CD4-positive, alpha-beta T cell treated with Interleukin-6 for 4 hours (primary cell): Measurements from ENCODE around the gene PTRHD1.

Experiments used
- DNase-seq: peaks from one replicate; pipeline ENCODE4 v3.0.0-alpha.2; 2020; ENCODE audit warnings: mixed read lengths

PTRHD1 gene

DNA sequence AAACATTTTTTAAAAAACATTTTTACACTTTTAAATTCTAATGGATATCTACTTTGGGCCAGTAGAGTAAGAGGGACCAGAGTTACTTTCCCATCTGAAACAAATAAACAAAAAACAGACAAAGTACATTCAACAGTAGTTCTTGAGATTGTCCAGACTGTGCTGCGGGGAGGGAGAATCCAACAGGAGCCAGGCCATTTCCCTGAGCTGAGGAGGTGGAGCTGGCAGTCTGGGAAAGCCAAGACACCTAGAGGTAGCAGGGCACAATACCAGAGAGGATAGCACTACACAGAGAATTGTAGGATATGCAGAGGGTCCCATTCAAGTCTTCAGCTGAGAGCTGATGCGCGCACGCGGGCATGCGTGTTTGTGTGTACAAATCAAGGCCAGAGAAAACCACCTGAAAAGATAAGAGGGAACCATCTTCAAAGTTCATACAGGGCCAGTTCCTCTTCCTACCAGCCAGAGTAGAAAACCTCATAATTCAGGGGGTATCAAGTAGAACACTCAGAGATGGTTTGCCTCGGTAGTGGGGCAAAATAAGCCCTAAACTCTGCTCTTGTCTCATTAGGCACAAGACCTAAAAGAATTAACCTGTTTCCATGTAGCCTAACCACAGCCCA is 44.0 kb downstream of the PTRHD1 start:
- no peak for DNase-seq

- no peak for DNase-seq
Observed at GRCh38 chr2:24747299-24747698, 45.9 kb downstream of the PTRHD1 start.

DNA sequence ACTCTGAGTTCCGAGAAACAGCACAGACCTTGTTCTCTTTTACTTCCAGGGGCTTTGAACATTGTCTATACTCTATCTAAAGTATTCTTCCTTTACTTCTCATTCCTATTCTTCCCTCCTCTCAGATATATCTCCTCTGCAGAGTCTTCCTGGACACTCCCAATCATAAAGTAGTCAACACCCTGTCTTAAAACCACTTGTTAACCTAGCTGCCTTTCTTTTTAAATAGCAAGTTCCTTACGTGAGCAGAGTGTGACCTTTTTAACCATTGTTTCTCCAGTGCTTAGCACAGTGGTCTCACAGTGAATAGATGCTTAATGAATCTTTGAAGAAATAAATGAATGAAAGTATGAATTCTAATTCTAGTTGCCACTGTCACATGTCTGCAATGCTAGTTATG is 47.4 kb downstream of the PTRHD1 start:
- no peak for DNase-seq

DNA sequence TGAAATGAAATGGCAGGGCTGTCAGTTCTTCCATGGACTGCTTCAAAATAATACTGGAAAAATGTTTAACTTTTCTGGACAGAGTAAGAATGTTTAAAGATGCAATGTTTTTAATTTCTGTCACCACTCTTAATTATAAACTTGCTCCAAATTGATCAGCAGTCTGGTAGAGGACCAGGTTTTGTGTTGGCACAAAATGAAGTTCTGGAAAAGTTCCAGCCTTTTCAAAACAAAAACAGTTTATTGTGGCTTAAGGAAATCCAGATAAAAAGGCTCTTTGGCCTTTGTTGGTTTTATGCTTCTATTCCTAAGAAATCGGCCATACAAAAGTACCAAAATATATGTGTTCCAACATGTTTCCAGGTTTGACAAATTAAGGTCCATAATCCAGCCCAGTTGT is 48.8 kb downstream of the PTRHD1 start:
- no peak for DNase-seq

DNA sequence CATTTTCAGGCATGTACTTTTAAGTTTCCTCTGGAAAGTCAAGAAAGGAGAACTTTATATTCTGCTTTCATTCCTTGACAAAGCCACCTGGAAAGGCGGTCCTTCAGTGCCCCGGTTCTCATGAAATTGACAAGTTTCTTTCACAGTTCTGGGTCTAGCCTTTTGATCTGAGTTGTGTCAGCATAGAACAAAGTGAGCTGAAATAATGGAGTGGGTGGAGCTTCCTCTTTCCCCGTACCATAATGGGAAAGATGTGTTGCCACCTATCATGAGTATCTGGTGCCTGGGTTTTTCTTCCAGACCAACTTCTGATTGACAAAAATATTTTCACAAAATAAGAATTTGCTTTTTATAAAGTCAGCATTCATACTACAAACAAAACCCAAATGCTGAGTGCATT is 49.3 kb downstream of the PTRHD1 start:
- DNase-seq = no peak

DNA sequence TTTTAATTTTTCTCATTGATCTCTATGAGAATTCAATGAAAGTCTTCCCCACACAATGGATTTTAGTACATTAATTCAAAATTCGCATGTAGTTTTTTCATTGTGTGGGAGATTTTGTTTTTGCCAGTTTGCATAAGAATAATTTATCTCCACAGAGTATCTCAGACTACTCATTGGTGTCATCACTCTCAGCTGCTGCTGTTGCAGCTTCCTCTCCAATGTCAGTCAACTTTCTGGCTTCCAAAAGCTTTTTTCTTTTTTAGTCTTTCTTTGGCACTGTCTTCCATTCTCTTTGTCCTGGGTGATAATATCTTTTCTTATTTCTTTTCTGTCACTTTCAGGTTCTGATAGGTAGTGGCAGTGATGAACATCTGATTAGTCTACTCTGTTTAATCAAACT is 50.5 kb downstream of the PTRHD1 start:
- no peak for DNase-seq

GRCh38 chr2:24740142-24740541 is 53.0 kb downstream of the PTRHD1 start:
- DNase-seq = no peak
